ENCODE data around the gene ZBTB20. TPM values are rescaled to one million over a fixed set of nuclear protein-coding genes. Genes with fewer than 3 reads are reported as not detected.
A peak's percentile ranks its signal among the peaks of the same experiment; 100 is the strongest.

ZBTB20 gene
- polyA plus RNA-seq, 1 of the 3 experiments (the other 2 are of a cell fraction) = 0.43 TPM

DNA sequence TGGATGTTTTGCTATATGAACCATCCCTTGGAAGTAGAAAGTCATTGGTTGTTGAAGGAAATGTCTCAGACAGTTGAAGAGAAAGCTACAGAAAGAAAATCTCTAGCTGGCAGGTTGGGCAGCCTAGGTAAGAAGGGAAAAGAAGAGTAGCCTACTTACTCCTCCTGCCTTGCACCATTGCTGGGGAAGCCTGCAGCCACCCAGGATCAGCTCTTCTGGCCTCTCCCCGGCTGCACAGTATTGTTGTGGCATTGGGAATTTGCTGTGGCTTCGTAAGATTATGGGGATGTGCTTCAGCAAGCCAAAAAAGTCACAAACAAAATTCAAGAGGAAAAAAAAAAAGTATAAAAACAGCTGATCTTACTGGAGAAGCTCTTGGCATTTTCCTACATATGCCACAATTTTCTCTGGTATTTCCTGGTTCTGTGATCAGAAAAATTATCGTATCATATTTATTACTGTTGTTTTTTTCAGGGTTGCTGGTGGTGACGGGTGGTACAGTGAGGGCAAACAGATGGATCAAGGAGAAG lies 699.1 kb downstream of the ZBTB20 start:
- no peak overlapping the region for H3K4me2 ChIP-seq
- no peak overlapping the region for H3K9ac ChIP-seq
- peak; percentile 31; the same call in 1 of the 2 replicates for TF ChIP-seq TCF12 (IDR thresholded peaks at IDR 0.05)
- no peak for TF ChIP-seq RCOR1 (IDR thresholded peaks at IDR 0.05; ENCODE audit: low read length)
- no peak for TF ChIP-seq JUND (IDR thresholded peaks at IDR 0.05)
- no peaks in the 10 kb centered on the region; the same call in 1 of the 2 replicates for H3K79me2 ChIP-seq (ENCODE audit: insufficient read depth)
- H3K27ac ChIP-seq (ENCODE audit: low read depth in 2 of 2, low read length in 1 of 2) = no peak overlapping the region; a peak in 1 of 4 replicates
- POLR2A ChIA-PET = no interaction called here
- H3K27me3 ChIP-seq (ENCODE audit: insufficient read depth) = no peaks in the 10 kb centered on the region
- no peaks in the 10 kb centered on the region for H3K9me2 ChIP-seq
- no peak overlapping the region for H3K4me3 ChIP-seq (ENCODE audit: low read depth in 2 of 2, low read length in 1 of 2)
- no peaks in the 10 kb centered on the region for H3K9me3 ChIP-seq
- H3K36me3 ChIP-seq (replicated peaks in 1 of 2; ENCODE audit: control insufficient read depth in 1 of 2, insufficient read depth in 2 of 2, low read length in 1 of 2) = no peaks in the 10 kb centered on the region
- no peaks in the 10 kb centered on the region; the same call in 1 of the 2 replicates for H4K20me1 ChIP-seq (ENCODE audit: insufficient read depth)
- CTCF ChIA-PET = interaction anchor here (0.8 to 1.9 kb wide), 5 partner anchors 10 to 86 kb away, joined by 3 to 9 read pairs (median 4); no protein-coding TSS in a partner anchor
- H3K4me1 ChIP-seq (ENCODE audit: control insufficient read depth in 1 of 2, insufficient read depth in 2 of 2, low read depth in 1 of 2, low read length in 1 of 2) = peaks cover 5 to 48% of the 10 kb centered on the region in 2 experiments; a peak in 3 of 4 replicates
- DNase-seq = no peak
- no peaks in the 10 kb centered on the region for H3F3A ChIP-seq (replicated peaks; ENCODE audit: insufficient read depth)
- 84% methylated on average over 4 of the region's 4 CpGs for WGBS (ENCODE audit: low lambda C conversion rate)
- H2AFZ ChIP-seq (ENCODE audit: low read depth) = no peak overlapping the region

DNA sequence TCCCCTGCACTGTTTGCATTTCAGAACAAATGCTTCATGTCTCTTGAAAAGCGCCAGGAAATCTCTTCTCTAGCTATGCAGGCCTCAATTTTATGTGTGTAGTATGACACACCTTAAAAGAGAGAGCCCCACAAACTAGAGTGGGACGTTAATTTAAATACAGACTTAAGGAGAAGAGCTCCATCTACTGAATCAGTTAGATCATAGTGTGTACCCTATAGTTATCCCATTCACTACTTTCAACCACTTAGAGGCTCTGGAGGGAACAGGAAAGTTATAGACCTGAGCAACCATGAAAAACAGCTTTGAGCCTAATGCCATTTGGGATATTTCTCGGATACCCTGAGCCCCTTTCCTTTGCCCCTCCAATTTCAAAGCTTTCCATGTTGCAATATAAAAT lies 699.5 kb downstream of the ZBTB20 start:
- no peaks in the 10 kb centered on the region for H3K9me3 ChIP-seq
- no peaks in the 10 kb centered on the region; the same call in 1 of the 2 replicates for H3K79me2 ChIP-seq (ENCODE audit: insufficient read depth)
- no peak overlapping the region for H2AFZ ChIP-seq (ENCODE audit: low read depth)
- H3K27ac ChIP-seq (ENCODE audit: low read depth in 2 of 2, low read length in 1 of 2) = peak overlapping the region in 1 of 2 experiments; percentile 16; a peak in 1 of 4 replicates
- TF ChIP-seq MEF2A (IDR thresholded peaks at IDR 0.05; ENCODE audit: borderline replicate concordance, low read depth) (no peak), JUND (IDR thresholded peaks at IDR 0.05) (no peak), NFIC (IDR thresholded peaks at IDR 0.05; ENCODE audit: borderline replicate concordance) (no peak), TCF12 (IDR thresholded peaks at IDR 0.05) (no peak), EZH2phosphoT487 (IDR thresholded peaks at IDR 0.05; ENCODE audit: borderline replicate concordance, low read depth) (no peak), RCOR1 (IDR thresholded peaks at IDR 0.05; ENCODE audit: low read length) (no peak)
- TF ChIP-seq, protein P1, sequence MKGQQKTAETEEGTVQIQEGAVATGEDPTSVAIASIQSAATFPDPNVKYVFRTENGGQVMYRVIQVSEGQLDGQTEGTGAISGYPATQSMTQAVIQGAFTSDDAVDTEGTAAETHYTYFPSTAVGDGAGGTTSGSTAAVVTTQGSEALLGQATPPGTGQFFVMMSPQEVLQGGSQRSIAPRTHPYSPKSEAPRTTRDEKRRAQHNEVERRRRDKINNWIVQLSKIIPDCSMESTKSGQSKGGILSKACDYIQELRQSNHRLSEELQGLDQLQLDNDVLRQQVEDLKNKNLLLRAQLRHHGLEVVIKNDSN (IDR thresholded peaks at IDR 0.05; ENCODE audit: borderline replicate concordance, low read depth) = no peak
- TF ChIP-seq, protein P2, sequence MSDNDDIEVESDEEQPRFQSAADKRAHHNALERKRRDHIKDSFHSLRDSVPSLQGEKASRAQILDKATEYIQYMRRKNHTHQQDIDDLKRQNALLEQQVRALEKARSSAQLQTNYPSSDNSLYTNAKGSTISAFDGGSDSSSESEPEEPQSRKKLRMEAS (IDR thresholded peaks at IDR 0.05; ENCODE audit: low read depth) = no peak
- H3K4me3 ChIP-seq (ENCODE audit: low read depth in 2 of 2, low read length in 1 of 2) = no peak overlapping the region
- peaks cover 1% of the 10 kb centered on the region for H3F3A ChIP-seq (replicated peaks; ENCODE audit: insufficient read depth)
- H3K4me1 ChIP-seq (ENCODE audit: control insufficient read depth in 1 of 2, insufficient read depth in 2 of 2, low read depth in 1 of 2, low read length in 1 of 2) = peaks cover 5 to 52% of the 10 kb centered on the region in 2 experiments; a peak in 3 of 4 replicates
- ChIA-PET POLR2A (no interaction called here), CTCF (interaction anchor here (0.8 to 1.9 kb wide), 5 partner anchors 12 to 86 kb away, joined by 3 to 9 read pairs (median 4); no protein-coding TSS in a partner anchor)
- no peaks in the 10 kb centered on the region for H3K36me3 ChIP-seq (replicated peaks in 1 of 2; ENCODE audit: control insufficient read depth in 1 of 2, insufficient read depth in 2 of 2, low read length in 1 of 2)
- H3K9me2 ChIP-seq = no peaks in the 10 kb centered on the region
- DNase-seq = no peak
- no peak overlapping the region for H3K9ac ChIP-seq
- no peak overlapping the region for H3K4me2 ChIP-seq
- H4K20me1 ChIP-seq (ENCODE audit: insufficient read depth) = no peaks in the 10 kb centered on the region; the same call in 1 of the 2 replicates
- 90% methylated on average over 3 of the region's 3 CpGs for WGBS (ENCODE audit: low lambda C conversion rate)
- H3K27me3 ChIP-seq (ENCODE audit: insufficient read depth) = no peaks in the 10 kb centered on the region

DNA sequence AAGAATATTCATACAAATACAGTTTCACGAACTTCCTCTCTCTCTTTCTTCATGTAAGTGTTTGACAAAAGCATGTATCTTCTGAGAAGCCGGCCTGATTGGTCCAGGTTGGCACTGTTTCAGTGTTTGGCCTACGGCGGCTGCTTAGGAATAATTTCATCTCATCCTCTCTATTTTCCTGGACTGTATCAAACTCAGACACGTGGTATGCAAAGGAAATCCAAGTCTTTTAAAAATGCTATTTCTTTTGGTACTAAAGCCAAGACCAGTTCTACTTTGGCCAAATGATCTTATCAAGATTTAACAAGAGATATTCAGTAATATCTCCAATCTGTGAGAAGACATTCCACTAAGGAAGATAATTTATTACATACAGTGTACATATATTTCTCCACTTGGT lies 700.5 kb downstream of the ZBTB20 start:
- Histone ChIP-seq H3K79me2 (ENCODE audit: insufficient read depth) (no peaks in the 10 kb centered on the region; the same call in 1 of the 2 replicates), H3K9me3 (no peaks in the 10 kb centered on the region), H3K4me3 (ENCODE audit: low read depth in 2 of 2, low read length in 1 of 2) (no peak overlapping the region), H2AFZ (ENCODE audit: low read depth) (no peak overlapping the region), H3K4me1 (ENCODE audit: control insufficient read depth in 1 of 2, insufficient read depth in 2 of 2, low read depth in 1 of 2, low read length in 1 of 2) (peaks cover 3 to 49% of the 10 kb centered on the region in 2 experiments; a peak in 3 of 4 replicates), H3K9me2 (no peaks in the 10 kb centered on the region), H3K27ac (ENCODE audit: low read depth in 2 of 2, low read length in 1 of 2) (peak overlapping the region; percentile 1 to 68; a peak in 2 of 4 replicates), H3F3A (replicated peaks; ENCODE audit: insufficient read depth) (peaks cover 4% of the 10 kb centered on the region), H3K9ac (no peak overlapping the region), H3K36me3 (replicated peaks in 1 of 2; ENCODE audit: control insufficient read depth in 1 of 2, insufficient read depth in 2 of 2, low read length in 1 of 2) (no peaks in the 10 kb centered on the region), H3K27me3 (ENCODE audit: insufficient read depth) (no peaks in the 10 kb centered on the region), H3K4me2 (0 out of 2 replicates have a peak overlapping the region, but pooled peaks have one; percentile 1), H4K20me1 (ENCODE audit: insufficient read depth) (peaks cover 5% of the 10 kb centered on the region; the same call in 1 of the 2 replicates)
- CTCF ChIA-PET = interaction anchor here (1.1 to 1.9 kb wide), 3 partner anchors 13 to 63 kb away, joined by 3 to 9 read pairs (median 3); no protein-coding TSS in a partner anchor
- POLR2A ChIA-PET = no interaction called here
- WGBS (ENCODE audit: low lambda C conversion rate) = 43% methylated on average over 5 of the region's 5 CpGs
- no peak for DNase-seq
- TF ChIP-seq, protein P3, sequence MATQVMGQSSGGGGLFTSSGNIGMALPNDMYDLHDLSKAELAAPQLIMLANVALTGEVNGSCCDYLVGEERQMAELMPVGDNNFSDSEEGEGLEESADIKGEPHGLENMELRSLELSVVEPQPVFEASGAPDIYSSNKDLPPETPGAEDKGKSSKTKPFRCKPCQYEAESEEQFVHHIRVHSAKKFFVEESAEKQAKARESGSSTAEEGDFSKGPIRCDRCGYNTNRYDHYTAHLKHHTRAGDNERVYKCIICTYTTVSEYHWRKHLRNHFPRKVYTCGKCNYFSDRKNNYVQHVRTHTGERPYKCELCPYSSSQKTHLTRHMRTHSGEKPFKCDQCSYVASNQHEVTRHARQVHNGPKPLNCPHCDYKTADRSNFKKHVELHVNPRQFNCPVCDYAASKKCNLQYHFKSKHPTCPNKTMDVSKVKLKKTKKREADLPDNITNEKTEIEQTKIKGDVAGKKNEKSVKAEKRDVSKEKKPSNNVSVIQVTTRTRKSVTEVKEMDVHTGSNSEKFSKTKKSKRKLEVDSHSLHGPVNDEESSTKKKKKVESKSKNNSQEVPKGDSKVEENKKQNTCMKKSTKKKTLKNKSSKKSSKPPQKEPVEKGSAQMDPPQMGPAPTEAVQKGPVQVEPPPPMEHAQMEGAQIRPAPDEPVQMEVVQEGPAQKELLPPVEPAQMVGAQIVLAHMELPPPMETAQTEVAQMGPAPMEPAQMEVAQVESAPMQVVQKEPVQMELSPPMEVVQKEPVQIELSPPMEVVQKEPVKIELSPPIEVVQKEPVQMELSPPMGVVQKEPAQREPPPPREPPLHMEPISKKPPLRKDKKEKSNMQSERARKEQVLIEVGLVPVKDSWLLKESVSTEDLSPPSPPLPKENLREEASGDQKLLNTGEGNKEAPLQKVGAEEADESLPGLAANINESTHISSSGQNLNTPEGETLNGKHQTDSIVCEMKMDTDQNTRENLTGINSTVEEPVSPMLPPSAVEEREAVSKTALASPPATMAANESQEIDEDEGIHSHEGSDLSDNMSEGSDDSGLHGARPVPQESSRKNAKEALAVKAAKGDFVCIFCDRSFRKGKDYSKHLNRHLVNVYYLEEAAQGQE (IDR thresholded peaks at IDR 0.05; ENCODE audit: low read depth, low read length) = no peak
- TF ChIP-seq FOSL2 (IDR thresholded peaks at IDR 0.05; ENCODE audit: borderline replicate concordance, low read depth) (peak; percentile 9; the same call in 1 of the 2 replicates), JUND (IDR thresholded peaks at IDR 0.05) (peak; percentile 41), POLR2AphosphoS5 (IDR thresholded peaks at IDR 0.05; ENCODE audit: low read depth, low read length) (peak; percentile 34; the same call in 1 of the 2 replicates), RFX5 (IDR thresholded peaks at IDR 0.05; ENCODE audit: low read length) (no peak), GABPA (IDR thresholded peaks at IDR 0.05; ENCODE audit: low read depth) (no peak), SMC3 (IDR thresholded peaks at IDR 0.05; ENCODE audit: low read depth, low read length) (no peak)
- TF ChIP-seq, protein P2 (IDR thresholded peaks at IDR 0.05; ENCODE audit: low read depth) = no peak; the same call in 1 of the 2 replicates

Data from SK-N-SH (cell line).